LNCaP clone FGC (cell line): Measurements from ENCODE around the gene NOL9.

ENCODE experiments used
- DNase-seq: peaks from one replicate; pipeline ENCODE4 v3.0.0-alpha.2; 2011; ENCODE audit warnings: low read depth
- H3K4me3 ChIP-seq: 2 replicates; pipeline ENCODE4 v1.5.1; 2011; ENCODE audit warnings: mild to moderate bottlenecking, low read depth, low read length, control low read depth
- CTCF ChIP-seq: IDR thresholded peaks from 2 replicates; pipeline ENCODE4 v1.5.1; 2012; ENCODE audit warnings: mild to moderate bottlenecking; ENCODE audit not compliant: control insufficient read depth, insufficient read depth; ENCODE audit errors: extremely low read depth

Gene NOL9

GRCh38 chr1:6547301-6547700 lies 7.0 kb downstream of the NOL9 start:
- TF ChIP-seq CTCF: no peak
- no peak overlapping the region for H3K4me3 ChIP-seq
- DNase-seq: no peak

GRCh38 chr1:6546326-6546725 lies 8.0 kb downstream of the NOL9 start:
- DNase-seq: no peak
- no peak for TF ChIP-seq CTCF
- H3K4me3 ChIP-seq: no peak overlapping the region

- H3K4me3 ChIP-seq: no peak overlapping the region
- no peak for DNase-seq
- TF ChIP-seq CTCF: no peak
Measured at GRCh38 chr1:6545276-6546112, 8.8 kb downstream of the NOL9 start.

GRCh38 chr1:6544831-6545230 lies 9.5 kb downstream of the NOL9 start:
- no peak for DNase-seq
- no peak for TF ChIP-seq CTCF
- H3K4me3 ChIP-seq: no peak overlapping the region

GRCh38 chr1:6538956-6539355 lies 15.4 kb downstream of the NOL9 start:
- TF ChIP-seq CTCF: no peak
- no peak for DNase-seq

GRCh38 chr1:6536291-6536690 lies 18.0 kb downstream of the NOL9 start:
- no peak for DNase-seq
- H3K4me3 ChIP-seq: no peak overlapping the region
- TF ChIP-seq CTCF: no peak

More at GRCh38 chr1:6538956-6539355, 15.4 kb downstream of the NOL9 start:
- H3K4me3 ChIP-seq: no peak overlapping the region

- no peak overlapping the region for H3K4me3 ChIP-seq
- DNase-seq: no peak
- TF ChIP-seq CTCF: no peak
Measured at GRCh38 chr1:6535214-6535613, 19.1 kb downstream of the NOL9 start.
